ENCODE results near the gene AMOT. TPM values are rescaled to one million over a fixed set of nuclear protein-coding genes. Genes with fewer than 3 reads are reported as not detected.
A peak's percentile ranks its signal among the peaks of the same experiment; 100 is the strongest.

Gene AMOT, protein sequence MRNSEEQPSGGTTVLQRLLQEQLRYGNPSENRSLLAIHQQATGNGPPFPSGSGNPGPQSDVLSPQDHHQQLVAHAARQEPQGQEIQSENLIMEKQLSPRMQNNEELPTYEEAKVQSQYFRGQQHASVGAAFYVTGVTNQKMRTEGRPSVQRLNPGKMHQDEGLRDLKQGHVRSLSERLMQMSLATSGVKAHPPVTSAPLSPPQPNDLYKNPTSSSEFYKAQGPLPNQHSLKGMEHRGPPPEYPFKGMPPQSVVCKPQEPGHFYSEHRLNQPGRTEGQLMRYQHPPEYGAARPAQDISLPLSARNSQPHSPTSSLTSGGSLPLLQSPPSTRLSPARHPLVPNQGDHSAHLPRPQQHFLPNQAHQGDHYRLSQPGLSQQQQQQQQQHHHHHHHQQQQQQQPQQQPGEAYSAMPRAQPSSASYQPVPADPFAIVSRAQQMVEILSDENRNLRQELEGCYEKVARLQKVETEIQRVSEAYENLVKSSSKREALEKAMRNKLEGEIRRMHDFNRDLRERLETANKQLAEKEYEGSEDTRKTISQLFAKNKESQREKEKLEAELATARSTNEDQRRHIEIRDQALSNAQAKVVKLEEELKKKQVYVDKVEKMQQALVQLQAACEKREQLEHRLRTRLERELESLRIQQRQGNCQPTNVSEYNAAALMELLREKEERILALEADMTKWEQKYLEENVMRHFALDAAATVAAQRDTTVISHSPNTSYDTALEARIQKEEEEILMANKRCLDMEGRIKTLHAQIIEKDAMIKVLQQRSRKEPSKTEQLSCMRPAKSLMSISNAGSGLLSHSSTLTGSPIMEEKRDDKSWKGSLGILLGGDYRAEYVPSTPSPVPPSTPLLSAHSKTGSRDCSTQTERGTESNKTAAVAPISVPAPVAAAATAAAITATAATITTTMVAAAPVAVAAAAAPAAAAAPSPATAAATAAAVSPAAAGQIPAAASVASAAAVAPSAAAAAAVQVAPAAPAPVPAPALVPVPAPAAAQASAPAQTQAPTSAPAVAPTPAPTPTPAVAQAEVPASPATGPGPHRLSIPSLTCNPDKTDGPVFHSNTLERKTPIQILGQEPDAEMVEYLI
- 10 to 100 TPM in 3 of 4 donors, 1 to 10 TPM in 1; 4.8 to 20.4 (median 11.8) TPM for total RNA-seq

DNA sequence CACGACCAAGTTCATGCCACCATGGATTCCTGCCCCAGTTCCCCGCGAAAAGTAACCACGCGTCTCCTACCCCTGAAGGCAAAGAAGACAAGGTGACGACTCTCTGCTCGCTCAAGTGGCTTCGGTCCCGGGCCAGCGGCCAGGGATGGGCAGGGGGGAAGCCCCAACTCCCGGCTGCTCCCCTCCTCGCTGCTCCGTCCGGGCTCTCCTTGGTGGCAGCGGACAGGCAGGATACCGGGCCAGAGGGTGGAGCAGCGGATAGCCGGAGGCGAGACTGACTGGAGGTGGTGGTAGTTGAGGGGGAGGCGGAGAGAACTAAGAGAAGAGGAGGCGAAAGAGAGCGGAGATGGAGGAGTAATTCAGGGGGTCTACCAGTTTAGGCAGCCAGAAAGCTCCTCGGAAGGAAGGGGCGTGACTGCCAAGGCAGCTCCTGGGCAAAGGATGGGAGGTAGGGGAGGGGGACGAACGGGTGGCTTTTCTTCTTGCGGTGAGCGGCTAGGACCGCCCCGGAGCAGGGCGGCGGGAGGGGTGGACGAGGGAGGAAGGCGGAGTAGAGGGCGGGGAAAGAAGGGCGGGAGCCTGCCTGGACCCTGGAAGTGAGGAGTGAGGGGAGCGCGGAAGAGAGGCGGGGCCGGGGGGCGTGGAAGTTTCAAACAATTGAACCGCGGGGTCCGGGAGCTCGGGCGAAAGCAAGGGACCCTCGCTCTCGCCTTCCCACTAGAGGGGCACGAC is at the start of gene AMOT:
AMOT (minus strand) TSS at position 450 of the 732 bp plus-strand sequence. CDS start 17,705 bp downstream, outside the sequence.
- WGBS, result 18% methylated on average over 49 of the region's 49 CpGs
- H3K27me3 ChIP-seq, result no peaks in the 10 kb centered on the region
- H3K27ac ChIP-seq, result peak within 1 kb of the TSS; percentile 83

DNA sequence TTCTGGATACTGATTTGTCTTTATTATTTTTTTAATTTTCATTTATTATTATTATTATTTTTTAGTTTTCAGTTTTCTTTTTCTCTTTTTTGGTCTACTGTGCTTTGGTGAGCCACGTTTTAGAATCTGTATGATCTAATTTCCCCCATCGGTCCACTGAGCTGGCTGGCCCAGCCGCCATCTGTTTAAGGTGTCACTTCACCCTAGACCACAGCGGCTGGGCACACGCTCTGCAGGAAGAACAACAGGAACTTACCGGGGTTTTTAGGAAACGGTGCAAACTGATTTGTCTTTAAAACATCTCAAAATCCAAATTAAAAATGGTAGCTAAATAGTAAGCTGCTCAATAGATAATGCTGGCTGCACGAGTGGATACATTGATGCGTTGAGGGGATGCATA is 48.8 kb upstream of the AMOT start:
- Histone ChIP-seq H3K36me3 (no peaks in the 10 kb centered on the region), H3K27me3 (no peaks in the 10 kb centered on the region), H3K27ac (no peak overlapping the region), H3K4me3 (no peak overlapping the region), H3K9me3 (no peaks in the 10 kb centered on the region), H3K4me1 (no peaks in the 10 kb centered on the region)
- DNase-seq (ENCODE audit: low spot score in 2 of 2), result no peak
- TF ChIP-seq POLR2AphosphoS5 (IDR thresholded peaks at IDR 0.05) (no peak), POLR2A (IDR thresholded peaks at IDR 0.05) (no peak), EP300 (IDR thresholded peaks at IDR 0.05) (no peak)
- TF ChIP-seq, protein P1, sequence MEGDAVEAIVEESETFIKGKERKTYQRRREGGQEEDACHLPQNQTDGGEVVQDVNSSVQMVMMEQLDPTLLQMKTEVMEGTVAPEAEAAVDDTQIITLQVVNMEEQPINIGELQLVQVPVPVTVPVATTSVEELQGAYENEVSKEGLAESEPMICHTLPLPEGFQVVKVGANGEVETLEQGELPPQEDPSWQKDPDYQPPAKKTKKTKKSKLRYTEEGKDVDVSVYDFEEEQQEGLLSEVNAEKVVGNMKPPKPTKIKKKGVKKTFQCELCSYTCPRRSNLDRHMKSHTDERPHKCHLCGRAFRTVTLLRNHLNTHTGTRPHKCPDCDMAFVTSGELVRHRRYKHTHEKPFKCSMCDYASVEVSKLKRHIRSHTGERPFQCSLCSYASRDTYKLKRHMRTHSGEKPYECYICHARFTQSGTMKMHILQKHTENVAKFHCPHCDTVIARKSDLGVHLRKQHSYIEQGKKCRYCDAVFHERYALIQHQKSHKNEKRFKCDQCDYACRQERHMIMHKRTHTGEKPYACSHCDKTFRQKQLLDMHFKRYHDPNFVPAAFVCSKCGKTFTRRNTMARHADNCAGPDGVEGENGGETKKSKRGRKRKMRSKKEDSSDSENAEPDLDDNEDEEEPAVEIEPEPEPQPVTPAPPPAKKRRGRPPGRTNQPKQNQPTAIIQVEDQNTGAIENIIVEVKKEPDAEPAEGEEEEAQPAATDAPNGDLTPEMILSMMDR (IDR thresholded peaks at IDR 0.05), result no peak
- 52% methylated on average over 9 of the region's 9 CpGs for WGBS

More for the DNA sequence above, at the start of gene AMOT:
- peaks cover 9% of the 10 kb centered on the region for H3K4me1 ChIP-seq
- peak within 1 kb of the TSS; percentile 68 for H3K4me3 ChIP-seq
- no peaks in the 10 kb centered on the region for H3K9me3 ChIP-seq
- TF ChIP-seq, protein P1 (IDR thresholded peaks at IDR 0.05), result no peak
- TF ChIP-seq POLR2A (IDR thresholded peaks at IDR 0.05), result no peak
- no peak for TF ChIP-seq POLR2AphosphoS5 (IDR thresholded peaks at IDR 0.05)
- no peak for TF ChIP-seq EP300 (IDR thresholded peaks at IDR 0.05)
- DNase-seq (ENCODE audit: low spot score in 2 of 2), result peak; percentile 88
- H3K36me3 ChIP-seq, result no peaks in the 10 kb centered on the region

DNA sequence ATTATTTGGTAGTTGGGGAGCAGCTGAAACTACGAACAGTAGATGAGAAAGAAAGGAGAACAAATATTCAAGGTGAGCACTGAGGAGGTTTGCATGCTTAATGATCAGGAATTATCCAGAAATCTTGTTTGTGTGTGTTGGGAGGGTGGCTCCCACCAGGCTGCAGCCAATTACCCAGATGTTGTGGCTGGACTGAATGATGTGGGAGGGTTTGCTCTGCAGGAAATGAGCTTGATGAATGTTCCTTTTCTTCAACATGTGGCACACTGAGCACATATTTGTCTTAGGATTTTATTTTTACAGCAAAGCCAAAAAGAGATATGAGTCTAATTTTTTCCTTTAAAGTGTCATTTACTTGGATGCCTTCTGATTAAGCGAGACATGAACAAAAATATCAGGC is 48.3 kb upstream of the AMOT start:
- no peaks in the 10 kb centered on the region for H3K9me3 ChIP-seq
- WGBS, result 51% methylated on average over 2 of the region's 2 CpGs

DNA sequence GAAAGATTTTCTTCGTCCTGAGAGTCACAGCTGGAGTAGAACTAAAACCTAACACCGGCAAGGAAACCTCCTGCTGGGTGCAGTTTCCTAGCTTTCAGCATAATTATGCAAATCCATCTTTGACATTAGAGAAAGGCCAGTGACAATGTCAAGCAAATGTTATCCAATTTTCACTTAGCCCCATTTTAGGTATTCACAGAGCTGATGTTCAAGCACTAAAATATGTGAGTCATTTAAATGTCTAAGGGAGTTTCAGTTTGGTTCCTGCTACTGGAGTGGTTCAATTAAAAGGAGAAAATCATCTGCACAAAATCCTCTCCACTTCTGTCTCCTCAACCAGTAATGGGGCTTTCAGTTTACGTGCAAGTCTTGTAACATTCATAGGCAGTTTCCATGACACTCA is 37.1 kb upstream of the AMOT start:
- TF ChIP-seq POLR2A (IDR thresholded peaks at IDR 0.05) (no peak), EP300 (IDR thresholded peaks at IDR 0.05) (no peak), POLR2AphosphoS5 (IDR thresholded peaks at IDR 0.05) (no peak)
- TF ChIP-seq, protein P1 (IDR thresholded peaks at IDR 0.05), result no peak
- H3K4me1 ChIP-seq, result no peaks in the 10 kb centered on the region
- H3K27me3 ChIP-seq, result no peaks in the 10 kb centered on the region
- WGBS, result 48% methylated on average over 3 of the region's 3 CpGs
- H3K27ac ChIP-seq, result no peak overlapping the region
- no peak for DNase-seq (ENCODE audit: low spot score in 2 of 2)
- H3K4me3 ChIP-seq, result no peak overlapping the region
- H3K36me3 ChIP-seq, result no peaks in the 10 kb centered on the region
- H3K9me3 ChIP-seq, result no peaks in the 10 kb centered on the region

More for the DNA sequence above, 48.3 kb upstream of the AMOT start:
- TF ChIP-seq EP300 (IDR thresholded peaks at IDR 0.05) (no peak), POLR2AphosphoS5 (IDR thresholded peaks at IDR 0.05) (no peak), POLR2A (IDR thresholded peaks at IDR 0.05) (no peak)
- TF ChIP-seq, protein P1 (IDR thresholded peaks at IDR 0.05), result no peak
- DNase-seq (ENCODE audit: low spot score in 2 of 2), result no peak
- Histone ChIP-seq H3K36me3 (no peaks in the 10 kb centered on the region), H3K27me3 (no peaks in the 10 kb centered on the region), H3K4me3 (no peak overlapping the region), H3K27ac (no peak overlapping the region), H3K4me1 (no peaks in the 10 kb centered on the region)

All from suprapubic skin (tissue), 4 donors.